Ovary (tissue), 3 donors: ENCODE data around the gene UQCRHL.

Experiments
- POLR2A ChIP-seq: fragments of 450-650 bp; IDR thresholded peaks from one replicate; pipeline ENCODE4 v1.6.1; 2017; ENCODE audit warnings: antibody characterized with exemption, mild to moderate bottlenecking, moderate library complexity
- TF ChIP-seq, protein P1 (sequence below), 3 donors: fragments of 450-650 bp in 2 of 3; fragments of 200-600 bp in 1 of 3; IDR thresholded peaks; one replicate each; pipeline versions ENCODE4 v1.5.1 to v1.8.0; 2016 to 2022; ENCODE audit warnings: antibody characterized with exemption in 3 of 3, mild to moderate bottlenecking in 1 of 3
- donor health status: DM: no; HTN: no; CAD: no.

DNA sequence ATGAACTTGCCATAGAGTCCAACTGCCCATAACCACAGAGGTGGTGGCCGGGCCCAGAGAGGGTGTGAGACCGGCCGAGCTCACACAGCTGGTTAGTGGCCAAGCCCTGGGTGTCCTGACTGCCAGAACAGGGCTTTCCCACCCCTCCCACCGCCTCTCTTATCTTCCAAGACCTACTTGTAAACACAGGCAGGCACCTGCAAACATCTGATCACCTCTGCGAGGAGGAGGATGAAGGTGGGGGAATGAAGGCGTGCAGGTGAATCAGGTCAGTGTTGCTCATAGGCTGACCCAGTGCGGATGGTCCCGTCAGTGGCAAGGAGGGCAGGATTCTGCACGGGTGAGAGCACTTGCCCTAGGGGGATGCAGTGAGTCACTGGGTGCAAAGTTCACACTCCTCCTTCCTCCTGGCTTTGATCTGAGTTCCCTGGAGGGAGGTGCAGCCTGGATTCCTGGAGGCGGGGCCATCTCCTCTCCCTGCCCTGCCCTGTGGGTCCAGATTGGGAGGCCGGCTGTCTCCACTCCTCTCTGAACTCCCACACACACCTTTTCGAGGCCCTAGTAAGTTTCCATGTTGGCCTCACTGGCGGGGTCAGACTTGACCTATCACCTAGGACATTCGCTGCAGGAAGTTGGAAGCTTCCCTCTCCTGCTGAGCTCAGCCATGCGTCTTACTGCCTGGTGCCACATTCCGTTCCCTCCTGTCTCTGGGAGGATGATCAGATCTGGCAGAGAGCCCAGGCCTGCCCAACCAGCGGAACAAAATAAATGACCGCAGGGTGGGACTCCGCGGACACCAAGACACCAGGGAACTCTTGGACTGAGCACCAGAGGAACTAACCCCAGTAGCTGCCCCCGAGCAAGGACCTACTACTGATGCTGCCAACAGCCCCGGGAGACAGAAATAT lies 7.3 kb downstream of the UQCRHL start:
- TF ChIP-seq, protein P1, sequence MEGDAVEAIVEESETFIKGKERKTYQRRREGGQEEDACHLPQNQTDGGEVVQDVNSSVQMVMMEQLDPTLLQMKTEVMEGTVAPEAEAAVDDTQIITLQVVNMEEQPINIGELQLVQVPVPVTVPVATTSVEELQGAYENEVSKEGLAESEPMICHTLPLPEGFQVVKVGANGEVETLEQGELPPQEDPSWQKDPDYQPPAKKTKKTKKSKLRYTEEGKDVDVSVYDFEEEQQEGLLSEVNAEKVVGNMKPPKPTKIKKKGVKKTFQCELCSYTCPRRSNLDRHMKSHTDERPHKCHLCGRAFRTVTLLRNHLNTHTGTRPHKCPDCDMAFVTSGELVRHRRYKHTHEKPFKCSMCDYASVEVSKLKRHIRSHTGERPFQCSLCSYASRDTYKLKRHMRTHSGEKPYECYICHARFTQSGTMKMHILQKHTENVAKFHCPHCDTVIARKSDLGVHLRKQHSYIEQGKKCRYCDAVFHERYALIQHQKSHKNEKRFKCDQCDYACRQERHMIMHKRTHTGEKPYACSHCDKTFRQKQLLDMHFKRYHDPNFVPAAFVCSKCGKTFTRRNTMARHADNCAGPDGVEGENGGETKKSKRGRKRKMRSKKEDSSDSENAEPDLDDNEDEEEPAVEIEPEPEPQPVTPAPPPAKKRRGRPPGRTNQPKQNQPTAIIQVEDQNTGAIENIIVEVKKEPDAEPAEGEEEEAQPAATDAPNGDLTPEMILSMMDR (IDR thresholded peaks at IDR 0.05), result no peak
- no peak for TF ChIP-seq POLR2A
